HTERT RPE-1 (cell line): Measurements from ENCODE around the gene DNAJB13.

Experiments used
- in situ Hi-C: fragments of 300-500 bp; cut with MboI; formaldehyde crosslinking; loops from 4 replicates; pipeline ENCODE4 v1.14.3; 2020; ENCODE audit warnings: low sequenced_read_pairs

DNAJB13 gene

GRCh38 chr11:73949912-73950311, 914 bp upstream of the DNAJB13 start:
- in situ Hi-C loops, result no loop called here

DNA sequence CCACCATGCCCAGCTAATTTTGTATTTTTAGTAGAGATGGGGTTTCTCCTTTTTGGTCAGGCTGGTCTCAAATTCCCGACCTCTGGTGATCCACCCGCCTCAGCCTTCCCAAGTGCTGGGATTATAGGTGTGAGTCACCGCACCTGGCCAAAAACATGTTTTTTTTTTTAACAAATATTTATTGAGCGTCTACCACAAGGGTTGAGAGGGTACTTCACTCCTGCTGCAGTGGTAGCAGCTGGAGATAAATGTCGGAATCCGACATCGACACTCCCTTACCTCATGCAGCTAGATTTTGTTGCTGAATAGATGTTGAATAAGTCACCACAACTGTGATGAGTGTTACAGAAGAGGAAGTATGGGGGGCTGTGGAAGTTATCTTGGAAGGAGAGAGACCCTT, 971 bp downstream of the DNAJB13 start:
- in situ Hi-C loops, result no loop called here

GRCh38 chr11:73956876-73957653, 6.2 kb downstream of the DNAJB13 start:
- in situ Hi-C loops, result no loop called here

DNA sequence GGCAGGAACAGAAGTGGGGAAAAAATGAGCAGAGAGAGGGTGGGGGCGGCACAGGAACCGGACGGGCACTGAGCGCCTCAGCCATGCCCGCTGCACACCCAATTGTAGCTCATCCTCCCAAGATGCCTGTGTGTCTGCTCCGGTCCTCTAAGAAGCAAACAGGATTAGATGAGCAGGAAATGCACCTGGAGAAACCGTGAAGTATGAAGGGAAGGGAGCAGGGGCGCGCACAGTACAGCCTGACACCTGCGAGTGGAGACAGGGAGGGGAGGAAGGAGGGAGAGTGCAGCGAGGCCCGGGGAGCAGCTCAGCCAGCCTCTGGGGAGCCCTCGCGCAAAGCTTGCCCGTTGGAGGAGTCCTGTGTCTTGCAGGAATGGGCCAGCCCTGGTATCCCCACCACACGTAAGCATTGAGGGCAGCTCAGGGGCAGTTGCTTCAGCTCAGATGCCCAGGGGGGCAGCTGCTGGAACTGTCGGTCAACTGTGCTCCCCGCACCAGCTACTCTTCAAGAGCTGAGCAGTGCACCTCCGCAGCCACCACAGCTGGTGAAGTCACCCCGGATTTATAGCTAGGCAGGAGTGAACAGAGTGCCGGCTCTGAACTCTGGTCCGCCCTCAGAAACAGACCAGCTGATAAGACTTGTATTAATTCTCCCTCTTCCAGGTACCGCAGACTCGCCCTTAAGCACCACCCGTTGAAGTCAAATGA, 7.0 kb downstream of the DNAJB13 start:
- in situ Hi-C loops, result no loop called here

DNA sequence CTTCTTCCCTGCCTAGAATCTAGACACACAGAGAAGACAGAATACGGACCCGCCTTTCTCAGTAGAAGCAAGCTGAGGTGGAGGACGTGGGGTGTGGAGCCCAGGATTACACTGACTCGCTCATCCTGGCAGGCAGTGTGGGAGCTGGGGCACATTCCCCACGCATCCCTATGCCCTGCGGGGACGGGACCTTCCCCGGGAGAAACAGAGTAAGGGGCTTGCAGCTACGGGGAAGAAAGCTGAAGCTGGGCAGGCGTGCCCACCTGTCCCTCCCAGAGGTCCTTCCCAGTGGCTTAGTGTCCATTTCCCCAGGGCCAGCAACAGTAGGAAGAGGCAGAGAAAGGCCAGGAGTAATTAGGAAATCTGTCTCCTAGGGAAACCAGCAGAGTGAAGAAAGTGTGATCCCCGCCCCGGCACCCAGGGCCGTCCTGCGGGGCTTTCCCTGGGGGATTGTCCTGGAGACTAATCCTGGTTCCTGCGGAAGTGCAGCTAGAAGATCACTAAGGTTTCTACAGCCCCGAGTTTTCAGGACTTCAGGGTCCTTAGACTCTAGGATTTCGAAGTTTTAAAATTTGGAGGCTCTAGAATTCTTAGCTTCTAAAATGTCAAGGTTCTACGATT, 7.8 kb downstream of the DNAJB13 start:
- in situ Hi-C loops, result no loop called here

DNA sequence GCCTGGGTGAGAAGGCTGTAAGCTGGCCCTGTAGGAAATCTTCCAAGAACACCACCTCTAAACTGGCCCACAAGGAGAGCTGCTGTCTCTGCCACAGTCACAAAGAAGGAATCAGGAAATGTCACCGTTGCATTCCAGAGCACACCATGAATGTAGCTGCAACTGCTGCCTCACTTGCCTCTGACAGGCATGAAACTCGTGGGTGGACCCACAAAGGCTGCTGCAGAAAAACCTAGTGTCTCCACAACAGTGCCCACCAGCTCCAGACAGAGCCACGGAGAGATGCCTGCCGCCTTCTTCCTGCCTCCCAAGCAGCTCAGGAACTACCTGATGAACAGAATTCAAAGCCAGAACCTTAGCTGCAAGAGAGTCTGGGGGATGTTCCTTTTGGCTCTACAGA, 10.5 kb downstream of the DNAJB13 start:
- in situ Hi-C loops, result no loop called here

GRCh38 chr11:73962101-73962705, 11.4 kb downstream of the DNAJB13 start:
- in situ Hi-C loops, result no loop called here

DNA sequence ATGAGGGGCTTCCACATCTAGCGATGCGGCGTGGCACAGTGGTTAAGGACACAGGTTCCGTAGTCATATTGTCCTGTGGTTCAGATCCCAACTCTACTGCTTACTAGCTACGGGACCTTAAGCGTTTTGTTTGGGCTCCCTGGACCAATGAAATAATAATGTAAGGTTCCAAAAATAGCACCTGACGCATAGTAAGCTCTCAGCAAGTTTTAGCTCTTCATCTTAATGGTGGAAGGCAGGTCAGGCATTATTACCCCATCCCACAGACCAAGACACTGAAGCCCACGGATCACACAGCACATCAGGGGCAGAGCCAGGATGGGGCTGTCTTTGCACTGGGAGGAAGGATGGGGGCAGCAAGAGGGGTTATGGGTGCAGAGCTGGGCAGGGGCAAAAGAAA, 13.0 kb downstream of the DNAJB13 start:
- in situ Hi-C loops, result no loop called here

DNA sequence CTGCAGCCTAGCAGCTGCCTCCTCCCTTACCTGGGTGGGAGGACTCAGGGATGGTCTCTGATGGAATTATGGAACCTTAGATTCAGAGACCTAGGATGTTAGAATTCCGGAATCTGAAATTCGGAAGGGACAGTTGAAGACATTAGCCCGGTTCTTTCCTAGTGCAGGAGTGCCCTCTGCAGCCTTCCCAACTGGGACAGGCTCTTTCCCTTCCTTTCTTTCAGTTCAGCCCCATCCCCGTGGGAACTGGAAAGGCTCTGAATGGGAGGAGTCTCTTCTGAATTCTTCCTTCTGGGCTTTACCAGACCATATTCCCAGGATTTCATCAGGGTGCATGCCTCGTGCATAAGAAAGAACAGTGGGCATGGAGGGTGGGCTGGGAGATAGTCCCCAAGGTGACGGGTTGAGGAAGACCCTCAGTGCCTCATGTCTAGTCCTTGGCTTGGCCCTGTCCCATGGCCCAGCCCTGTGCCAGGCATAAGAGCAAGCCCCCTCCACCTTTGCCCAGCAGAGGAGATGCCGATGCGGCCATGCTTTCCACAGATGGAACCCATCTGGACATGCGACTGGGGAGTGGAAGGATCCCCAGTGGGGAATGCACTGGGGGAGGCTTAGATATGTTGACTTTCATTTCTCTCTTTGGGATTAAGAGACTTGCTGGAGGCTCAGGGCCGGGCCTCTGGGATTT, 14.4 kb downstream of the DNAJB13 start:
- in situ Hi-C loops, result no loop called here

DNA sequence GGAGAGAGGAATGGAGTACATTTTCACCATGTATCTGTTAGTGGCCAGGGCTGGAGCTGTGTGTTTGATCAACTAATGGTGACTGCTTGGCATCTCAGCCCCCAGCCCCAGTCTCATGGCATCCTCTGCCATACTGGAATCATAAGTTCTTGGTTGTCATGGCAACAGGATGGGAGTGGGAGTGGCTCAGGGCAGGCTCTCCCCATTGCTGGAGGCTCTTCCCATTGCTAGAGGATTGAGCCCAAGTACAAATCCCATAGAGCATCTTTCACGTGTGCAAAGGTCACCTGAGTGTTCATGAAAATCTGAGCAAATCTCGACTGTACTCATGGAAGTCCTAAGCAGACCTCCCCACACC, 14.9 kb downstream of the DNAJB13 start:
- in situ Hi-C loops, result no loop called here

DNA sequence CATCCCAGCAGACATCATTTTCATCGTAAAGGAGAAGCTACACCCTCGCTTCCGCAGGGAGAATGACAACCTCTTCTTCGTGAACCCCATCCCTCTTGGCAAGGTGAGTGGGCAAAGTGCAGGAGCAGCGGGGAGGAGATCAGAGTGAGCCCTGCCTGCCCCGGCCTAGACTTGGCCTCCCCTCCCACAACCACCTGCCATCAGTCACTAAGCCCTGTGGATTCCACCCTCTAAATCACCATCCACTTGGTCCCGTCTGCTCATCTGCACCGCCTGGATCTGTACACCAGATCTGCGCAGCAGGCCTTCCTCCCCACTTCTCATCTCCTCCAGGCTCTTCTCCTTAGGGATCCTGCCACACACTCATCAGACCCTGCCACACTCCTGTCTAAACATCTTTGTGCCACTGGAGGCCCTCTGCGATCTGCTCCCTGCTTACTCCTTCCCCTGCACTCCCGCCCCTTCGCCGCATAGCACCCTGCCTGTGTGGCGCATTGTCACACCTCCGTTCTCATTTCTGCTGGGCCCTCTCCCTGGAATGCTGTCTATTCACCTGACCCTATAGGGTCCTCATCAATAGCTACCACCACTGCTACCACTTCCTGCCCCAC, 17.6 kb downstream of the DNAJB13 start:
- in situ Hi-C loops, result no loop called here

DNA sequence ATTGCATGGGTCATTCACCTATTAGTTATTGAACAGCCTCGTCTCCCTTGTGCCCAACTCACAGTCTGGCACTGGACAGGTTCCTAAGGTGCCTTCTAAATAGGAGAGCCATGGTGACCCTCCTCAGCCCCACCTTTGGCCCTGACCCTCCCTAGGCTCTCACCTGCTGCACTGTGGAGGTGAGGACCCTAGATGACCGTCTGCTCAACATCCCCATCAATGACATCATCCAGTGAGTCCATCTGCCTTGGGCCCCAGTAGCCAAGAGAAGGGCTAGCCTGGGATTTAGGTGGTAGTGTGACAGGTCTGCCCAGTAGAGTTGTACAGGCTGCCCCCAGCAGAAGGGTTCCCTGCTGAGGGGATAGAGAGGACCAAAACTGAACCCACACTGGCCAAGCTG, 18.3 kb downstream of the DNAJB13 start:
- in situ Hi-C loops, result no loop called here

- in situ Hi-C loops, result no loop called here
Measured at GRCh38 chr11:73969991-73970800, 19.4 kb downstream of the DNAJB13 start.

DNA sequence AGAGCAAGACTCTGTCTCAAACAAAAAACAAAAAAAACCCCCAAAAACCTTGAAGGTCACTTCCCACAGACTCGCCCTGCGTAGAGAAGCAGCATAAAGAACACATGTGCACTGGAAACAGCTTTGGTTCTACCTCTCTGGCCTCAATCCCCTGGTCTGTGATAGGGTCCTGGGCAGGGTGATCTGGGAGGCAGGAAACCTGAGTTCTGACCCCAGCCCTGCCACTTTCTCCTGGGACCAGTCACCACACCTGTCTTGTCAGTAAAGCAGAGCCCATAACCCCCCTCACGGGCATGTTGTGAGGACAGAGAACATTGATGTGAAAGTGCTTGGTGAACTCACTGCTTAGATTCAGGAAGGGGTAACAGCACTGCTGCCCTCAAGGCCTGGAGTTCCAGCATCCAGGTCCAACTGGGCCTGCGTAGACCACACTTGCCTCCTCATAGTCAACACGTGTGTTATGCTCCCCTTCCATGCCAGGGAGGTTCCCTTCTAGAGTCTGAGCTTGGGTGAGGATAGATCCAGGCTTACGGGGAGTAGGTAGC, 20.4 kb downstream of the DNAJB13 start:
- in situ Hi-C loops, result no loop called here

DNA sequence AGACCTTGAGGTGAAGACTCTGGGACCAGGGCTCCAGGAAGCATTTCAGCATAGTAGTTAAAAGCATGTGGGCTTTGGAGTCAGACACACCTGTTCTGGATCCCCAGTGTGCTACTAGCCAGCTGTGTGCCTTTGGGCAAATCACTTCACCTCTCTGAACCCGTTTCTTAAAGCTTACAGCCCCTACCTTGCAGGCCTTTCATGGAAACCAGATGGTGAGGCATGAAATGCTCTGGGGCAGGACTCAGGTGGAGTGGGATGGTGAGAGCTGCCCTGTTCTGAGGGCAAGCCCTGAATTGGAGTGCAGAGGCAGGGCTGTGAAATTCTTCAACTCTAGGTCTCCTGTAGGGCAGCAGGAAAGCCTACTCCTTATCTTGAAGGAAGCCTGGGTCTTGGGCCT, 21.4 kb downstream of the DNAJB13 start:
- in situ Hi-C loops, result no loop called here

GRCh38 chr11:73972620-73973449, 22.0 kb downstream of the DNAJB13 start:
- in situ Hi-C loops, result no loop called here

DNA sequence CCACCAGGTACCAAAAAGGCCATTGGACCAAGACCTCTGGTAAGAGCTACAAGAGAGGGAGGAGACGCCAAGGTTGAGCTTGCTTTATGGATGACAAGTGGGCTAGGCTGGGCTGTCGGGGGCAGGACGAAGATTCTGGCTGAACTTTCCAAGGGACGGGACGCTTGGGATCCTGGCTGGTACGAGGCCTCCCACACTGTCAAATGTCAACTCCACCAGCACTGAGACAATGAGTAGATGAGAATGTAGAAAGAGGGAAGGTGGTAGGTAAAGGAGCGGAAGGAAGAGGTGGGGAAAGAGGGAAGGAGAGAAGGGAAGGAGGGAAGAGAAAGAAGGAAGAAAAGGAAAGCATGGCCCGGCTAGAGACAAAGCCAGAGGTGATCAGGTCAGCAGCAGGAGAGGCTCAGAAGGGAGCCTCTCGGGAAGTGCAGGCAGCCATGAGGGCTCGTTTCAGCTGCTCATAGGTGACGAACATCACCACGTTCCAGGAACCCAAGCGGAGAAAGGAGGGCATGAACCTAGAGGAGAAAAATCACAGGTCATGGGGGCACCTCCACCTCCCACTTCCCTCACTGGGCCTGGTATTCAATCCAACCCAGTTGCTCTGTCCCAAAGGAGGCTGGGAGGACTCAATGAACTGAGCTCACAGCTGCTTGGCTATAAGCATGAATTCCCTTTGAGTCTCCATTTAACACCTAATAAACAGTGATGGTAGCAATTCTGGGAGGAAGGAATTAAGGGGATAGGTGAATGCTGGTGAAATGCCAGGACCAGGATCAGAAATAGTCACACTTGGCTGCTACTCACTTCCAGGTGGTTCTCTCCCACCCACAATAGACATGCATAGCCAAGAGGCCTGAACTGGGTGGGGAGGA, 24.0 kb downstream of the DNAJB13 start:
- in situ Hi-C loops, result no loop called here

DNA sequence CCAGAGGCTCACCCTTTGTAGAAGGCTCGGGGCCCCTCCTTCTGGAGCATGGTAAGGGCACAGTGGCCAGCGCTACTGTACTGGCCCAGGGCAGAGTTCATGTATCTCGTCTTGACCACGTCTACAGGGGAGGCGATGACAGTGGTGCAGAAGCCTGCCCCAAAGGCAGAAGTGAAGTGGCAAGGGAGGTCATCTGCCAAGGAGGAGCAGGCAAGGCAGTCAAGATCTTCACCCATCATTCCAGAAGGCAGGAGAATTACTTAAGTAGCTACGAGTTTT, 24.6 kb downstream of the DNAJB13 start:
- in situ Hi-C loops, result no loop called here
